RKO (cell line): ENCODE measurements around the gene IRS1.
"Not testable (repeated sequence)": the region's sequence is repeated elsewhere in the genome, so short reads cannot be mapped to it uniquely, and the experiment has no call there.

Experiments used
- DNase-seq: peaks from one replicate; pipeline ENCODE4 v3.0.0-alpha.2; 2016; ENCODE audit warnings: low spot score

Gene IRS1

GRCh38 chr2:226799211-226799975 is at the start of gene IRS1:
TSS of gene IRS1 (minus strand) at chr2:226799820. CDS start at chr2:226798738, 1,082 bp downstream.
- DNase-seq: peak; percentile 72

- DNase-seq: no peak
These were observed 49.7 kb upstream of the IRS1 start for GRCh38 chr2:226849349-226849748.

GRCh38 chr2:226847511-226847910 is 47.9 kb upstream of the IRS1 start:
- no peak for DNase-seq

- no peak for DNase-seq
These were observed 47.5 kb upstream of the IRS1 start for GRCh38 chr2:226847090-226847489.

- no peak for DNase-seq
These were observed 45.9 kb upstream of the IRS1 start for GRCh38 chr2:226845386-226846116.

- DNase-seq: not testable (repeated sequence)
These were observed 43.4 kb upstream of the IRS1 start for GRCh38 chr2:226843001-226843400.

- DNase-seq: no peak
These were observed 40.3 kb upstream of the IRS1 start for GRCh38 chr2:226839951-226840350.

GRCh38 chr2:226839161-226839560 is 39.5 kb upstream of the IRS1 start:
- no peak for DNase-seq

- DNase-seq: no peak
These were observed 39.1 kb upstream of the IRS1 start for GRCh38 chr2:226838722-226839121.

- DNase-seq: no peak
These were observed 38.4 kb upstream of the IRS1 start for GRCh38 chr2:226837787-226838603.

- no peak for DNase-seq
These were observed 37.7 kb upstream of the IRS1 start for GRCh38 chr2:226837334-226837733.

- peak; percentile 58 for DNase-seq
These were observed 36.9 kb upstream of the IRS1 start for GRCh38 chr2:226836548-226836885.

GRCh38 chr2:226835796-226836547 is 36.4 kb upstream of the IRS1 start, which contains the start of gene RHBDD1:
TSS of gene RHBDD1 (plus strand) at chr2:226836054. CDS start at chr2:226864694, 28,640 bp downstream.
- DNase-seq: peak; percentile 90

- no peak for DNase-seq
These were observed 35.8 kb upstream of the IRS1 start for GRCh38 chr2:226835420-226835795.

GRCh38 chr2:226834880-226835279 is 35.3 kb upstream of the IRS1 start:
- not testable (repeated sequence) for DNase-seq

- DNase-seq: no peak
These were observed 32.4 kb upstream of the IRS1 start for GRCh38 chr2:226832061-226832460.

GRCh38 chr2:226831266-226831665 is 31.6 kb upstream of the IRS1 start:
- DNase-seq: no peak

- no peak for DNase-seq
These were observed 30.4 kb upstream of the IRS1 start for GRCh38 chr2:226829721-226830631.

GRCh38 chr2:226828191-226828590 is 28.6 kb upstream of the IRS1 start:
- no peak for DNase-seq

GRCh38 chr2:226825056-226825455 is 25.4 kb upstream of the IRS1 start:
- no peak for DNase-seq

GRCh38 chr2:226818930-226819329 is 19.3 kb upstream of the IRS1 start:
- no peak for DNase-seq
